IPS-18a (cell line): ENCODE data around the gene NDUFAF2.
"Not testable (repeated sequence)": the region's sequence is repeated elsewhere in the genome, so short reads cannot be mapped to it uniquely, and the experiment has no call there.

Experiments
- H3K27ac ChIP-seq: one replicate; pipeline ENCODE4 v1.5.1; 2013; ENCODE audit warnings: low read length
- H3K27me3 ChIP-seq: one replicate; pipeline ENCODE4 v1.6.1; 2013; ENCODE audit warnings: mild to moderate bottlenecking, low read length; ENCODE audit not compliant: control insufficient read depth, insufficient read depth
- H3K36me3 ChIP-seq: one replicate; pipeline ENCODE4 v1.6.1; 2013; ENCODE audit warnings: low read depth, low read length; ENCODE audit not compliant: control insufficient read depth
- H3K4me1 ChIP-seq: one replicate; pipeline ENCODE4 v1.6.1; 2013; ENCODE audit warnings: low read depth, low read length; ENCODE audit not compliant: control insufficient read depth
- H3K4me3 ChIP-seq: one replicate; pipeline ENCODE4 v1.5.1; 2013; ENCODE audit warnings: low read length
- H3K9ac ChIP-seq: one replicate; pipeline ENCODE4 v1.6.1; 2013; ENCODE audit warnings: mild to moderate bottlenecking, low read length, moderate library complexity
- H3K9me3 ChIP-seq: one replicate; pipeline ENCODE4 v1.6.1; 2013; ENCODE audit warnings: low read depth, low read length; ENCODE audit not compliant: control insufficient read depth

NDUFAF2 gene

DNA sequence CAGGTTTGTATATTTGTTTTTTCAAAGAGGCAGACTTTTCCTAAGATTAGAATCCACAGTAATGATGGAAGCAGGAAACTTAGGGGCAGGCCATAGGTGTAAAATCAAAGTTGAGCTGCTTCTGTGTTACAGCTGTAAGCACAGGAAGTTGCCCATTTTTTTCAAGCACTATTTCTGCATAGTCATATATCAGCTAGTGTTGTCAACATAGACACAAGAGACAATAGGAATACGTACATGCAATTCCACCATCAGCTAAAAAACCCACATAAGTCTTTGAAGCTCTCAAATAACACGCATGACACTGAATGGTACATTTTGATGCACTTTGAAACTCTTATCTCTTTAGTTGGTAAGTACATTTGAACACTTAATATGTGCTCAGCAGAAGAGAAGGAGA lies 237.4 kb downstream of the NDUFAF2 start:
- no peak overlapping the region for H3K9ac ChIP-seq
- no peak overlapping the region for H3K4me3 ChIP-seq
- H3K36me3 ChIP-seq: no peaks in the 10 kb centered on the region
- no peaks in the 10 kb centered on the region for H3K9me3 ChIP-seq
- no peaks in the 10 kb centered on the region for H3K27me3 ChIP-seq
- H3K4me1 ChIP-seq: peaks cover 3% of the 10 kb centered on the region
- no peak overlapping the region for H3K27ac ChIP-seq

DNA sequence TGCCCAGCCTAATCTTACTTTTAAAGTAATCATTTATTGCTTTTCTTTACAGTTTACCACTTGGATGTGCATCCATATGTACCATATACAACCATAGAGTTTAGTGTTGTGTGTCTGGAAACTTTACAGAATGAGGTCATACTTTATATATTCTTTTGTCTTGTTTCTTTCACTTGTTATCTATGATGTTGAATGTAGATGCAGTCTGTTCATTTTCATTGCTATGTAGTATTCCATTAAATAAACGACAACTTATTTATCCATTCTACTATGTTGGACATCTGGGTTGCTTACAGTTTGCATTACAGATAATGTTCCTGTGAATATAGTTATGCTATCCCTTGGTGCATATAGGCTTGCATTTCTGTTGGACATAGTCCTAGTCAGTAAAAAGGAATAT lies 238.5 kb downstream of the NDUFAF2 start:
- Histone ChIP-seq H3K4me3 (no peak overlapping the region), H3K36me3 (no peaks in the 10 kb centered on the region), H3K4me1 (peaks cover 12% of the 10 kb centered on the region), H3K27ac (no peak overlapping the region), H3K9me3 (no peaks in the 10 kb centered on the region), H3K9ac (no peak overlapping the region), H3K27me3 (no peaks in the 10 kb centered on the region)

DNA sequence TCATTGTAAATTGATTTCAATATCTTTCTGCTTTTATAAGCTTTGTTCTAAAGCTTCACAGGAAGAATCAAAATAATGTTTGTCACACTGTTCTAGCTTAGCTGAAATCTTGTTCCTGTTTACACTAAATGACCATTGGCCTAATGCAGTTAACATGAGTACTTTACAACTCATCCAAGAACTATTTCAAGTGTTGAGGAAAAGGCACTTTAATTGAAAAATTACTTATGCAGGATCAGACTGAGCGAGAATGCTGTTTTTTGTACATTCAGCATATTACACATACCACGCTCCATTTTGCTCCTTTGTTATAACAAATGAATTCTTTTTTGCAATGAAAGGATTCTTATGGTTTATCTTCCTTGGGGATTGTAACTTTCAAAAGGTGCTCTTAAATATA lies 239.7 kb downstream of the NDUFAF2 start:
- Histone ChIP-seq H3K9ac (no peak overlapping the region), H3K27me3 (no peaks in the 10 kb centered on the region), H3K4me1 (peaks cover 12% of the 10 kb centered on the region), H3K27ac (no peak overlapping the region), H3K4me3 (no peak overlapping the region), H3K9me3 (no peaks in the 10 kb centered on the region), H3K36me3 (no peaks in the 10 kb centered on the region)

DNA sequence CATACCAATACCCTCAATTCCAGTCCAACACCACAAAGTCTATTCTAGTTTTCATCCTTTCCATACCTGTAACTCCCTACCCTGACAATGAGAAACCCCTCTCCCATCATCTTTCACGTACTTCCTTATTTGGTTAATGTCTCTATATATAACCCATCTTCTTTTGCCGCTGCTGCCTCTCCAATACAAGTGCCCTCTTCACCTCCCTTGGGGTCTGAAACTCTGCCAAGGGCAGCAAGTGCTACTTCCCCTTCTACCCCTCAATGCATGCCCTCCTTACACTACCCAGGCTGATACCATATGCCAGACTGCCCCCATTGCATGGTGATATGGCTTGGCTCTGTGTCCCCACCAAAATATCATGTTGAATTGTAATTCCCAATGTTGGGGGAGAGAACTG lies 241.6 kb downstream of the NDUFAF2 start:
- no peak overlapping the region for H3K9ac ChIP-seq
- H3K4me3 ChIP-seq: no peak overlapping the region
- H3K9me3 ChIP-seq: no peaks in the 10 kb centered on the region
- peaks cover 12% of the 10 kb centered on the region for H3K4me1 ChIP-seq
- H3K27ac ChIP-seq: no peak overlapping the region
- no peaks in the 10 kb centered on the region for H3K36me3 ChIP-seq
- H3K27me3 ChIP-seq: no peaks in the 10 kb centered on the region

DNA sequence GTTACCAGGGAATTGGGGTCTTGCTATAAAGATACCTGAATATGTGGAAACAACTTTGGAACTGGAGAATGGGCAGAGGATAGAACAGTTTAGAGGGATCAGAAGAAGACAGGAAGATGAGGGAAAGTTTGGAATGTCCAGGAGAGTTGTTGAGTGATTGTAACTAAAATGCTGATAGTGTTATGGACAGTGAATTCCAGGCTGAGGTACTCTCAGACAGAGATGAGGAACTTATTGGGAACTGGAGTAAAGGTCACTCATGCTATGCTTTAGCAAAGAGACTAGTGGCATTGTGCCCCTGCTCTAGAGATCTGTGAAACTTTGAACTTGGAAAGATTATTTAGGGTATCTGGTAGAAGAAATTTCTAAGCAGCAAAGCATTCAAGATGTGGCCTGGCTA lies 242.3 kb downstream of the NDUFAF2 start:
- peaks cover 12% of the 10 kb centered on the region for H3K4me1 ChIP-seq
- H3K4me3 ChIP-seq, H3K27ac ChIP-seq, H3K36me3 ChIP-seq, H3K9ac ChIP-seq, H3K27me3 ChIP-seq, H3K9me3 ChIP-seq: not testable (repeated sequence)

DNA sequence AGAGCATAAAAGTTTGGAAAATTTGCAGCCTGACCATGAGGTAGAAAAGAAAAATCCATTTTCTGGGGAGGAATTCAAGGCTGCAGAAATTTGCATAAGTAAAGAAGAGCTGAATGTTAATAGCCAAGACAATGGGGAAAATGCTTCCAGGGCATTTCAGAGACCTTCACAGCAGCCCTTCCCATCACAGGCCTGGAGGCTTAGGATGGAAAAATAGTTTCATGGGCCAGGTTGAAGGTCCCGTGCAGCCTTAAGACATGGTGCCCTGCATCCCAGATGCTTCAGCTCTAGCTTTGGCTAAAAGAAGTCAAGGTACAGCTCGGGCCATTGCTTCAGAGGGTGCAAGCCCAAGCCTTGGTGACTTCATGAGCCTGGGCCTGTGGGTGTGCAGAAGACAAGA lies 242.8 kb downstream of the NDUFAF2 start:
- H3K9me3 ChIP-seq, H3K27ac ChIP-seq, H3K9ac ChIP-seq, H3K36me3 ChIP-seq, H3K4me3 ChIP-seq, H3K27me3 ChIP-seq: not testable (repeated sequence)
- peaks cover 12% of the 10 kb centered on the region for H3K4me1 ChIP-seq

DNA sequence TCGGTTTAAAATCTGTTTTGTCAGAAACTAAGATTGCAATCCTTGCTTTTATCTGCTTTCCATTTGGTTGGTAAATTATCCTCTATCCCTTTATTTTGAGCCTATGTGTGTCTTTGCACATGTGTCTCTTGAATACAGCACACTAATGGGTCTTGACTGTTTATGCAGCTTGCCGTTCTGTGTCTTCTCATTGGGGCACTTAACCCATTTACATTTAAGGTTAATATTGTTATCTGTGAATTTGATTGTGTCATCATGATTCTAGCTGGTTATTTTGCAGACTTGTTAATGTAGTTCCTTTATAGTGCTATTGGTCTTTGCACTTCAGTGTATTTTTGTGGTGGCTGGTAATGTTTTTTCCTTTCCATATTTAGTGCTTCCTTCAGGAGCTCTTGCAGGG lies 253.6 kb downstream of the NDUFAF2 start:
- H3K9me3 ChIP-seq: no peaks in the 10 kb centered on the region
- H3K4me3 ChIP-seq: no peak overlapping the region
- no peaks in the 10 kb centered on the region for H3K27me3 ChIP-seq
- no peak overlapping the region for H3K27ac ChIP-seq
- H3K9ac ChIP-seq: no peak overlapping the region
- no peaks in the 10 kb centered on the region for H3K4me1 ChIP-seq
- H3K36me3 ChIP-seq: no peaks in the 10 kb centered on the region

DNA sequence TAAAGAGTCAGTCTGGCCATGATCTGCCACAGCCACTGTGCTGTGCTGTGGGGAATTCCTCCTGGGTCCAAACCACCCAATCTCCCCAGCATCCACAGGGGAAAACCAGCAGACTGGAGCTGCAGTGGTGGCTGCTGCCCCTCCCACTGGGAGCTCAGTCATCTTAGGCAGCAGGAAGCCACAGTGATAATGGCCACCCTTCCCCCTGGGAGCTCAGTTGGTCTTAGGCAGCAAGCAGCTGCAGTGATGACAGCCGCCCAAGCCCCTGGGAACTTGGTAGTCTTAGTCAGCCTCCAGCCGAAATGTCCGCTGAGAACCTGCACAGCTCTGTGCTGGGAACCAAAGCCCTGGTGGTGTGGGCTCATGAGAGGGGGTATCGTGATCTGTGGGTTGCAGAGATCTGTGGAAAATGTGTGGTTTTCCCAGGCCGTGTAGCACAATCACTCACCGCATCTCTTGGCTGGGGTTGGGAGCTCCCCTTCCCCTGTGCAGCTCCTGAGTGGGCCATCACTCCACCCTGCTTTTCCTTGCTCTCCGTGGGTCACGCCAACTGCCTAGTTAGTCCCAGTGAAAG lies 255.7 kb downstream of the NDUFAF2 start:
- Histone ChIP-seq H3K36me3 (no peaks in the 10 kb centered on the region), H3K9me3 (no peaks in the 10 kb centered on the region), H3K4me1 (no peaks in the 10 kb centered on the region), H3K4me3 (no peak overlapping the region), H3K27me3 (no peaks in the 10 kb centered on the region), H3K9ac (no peak overlapping the region), H3K27ac (no peak overlapping the region)

DNA sequence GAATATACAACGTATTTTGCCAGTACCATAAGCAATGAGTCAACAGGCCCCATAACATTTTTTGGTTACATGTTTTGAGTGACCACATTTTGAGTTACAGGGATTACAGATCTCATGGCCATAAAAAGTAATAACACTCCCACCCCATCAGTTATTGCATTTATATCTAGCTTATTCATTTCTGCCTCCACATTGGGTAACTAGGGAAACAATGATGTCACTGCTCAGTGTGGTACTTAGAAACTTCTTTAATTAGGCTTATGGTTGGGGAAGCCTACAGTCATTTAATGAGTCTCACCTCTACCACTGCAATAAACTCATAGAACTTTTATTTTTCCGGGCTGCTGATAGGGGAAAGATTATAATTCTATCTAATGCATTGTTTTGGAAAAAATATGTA lies 257.2 kb downstream of the NDUFAF2 start:
- no peaks in the 10 kb centered on the region for H3K9me3 ChIP-seq
- no peak overlapping the region for H3K9ac ChIP-seq

More for the DNA sequence above, 257.2 kb downstream of the NDUFAF2 start:
- Histone ChIP-seq H3K36me3 (no peaks in the 10 kb centered on the region), H3K4me1 (no peaks in the 10 kb centered on the region), H3K4me3 (no peak overlapping the region), H3K27me3 (no peaks in the 10 kb centered on the region), H3K27ac (no peak overlapping the region)
